Gastrocnemius medialis (tissue), 4 donors: ENCODE measurements around the gene ARHGEF6.

Source experiments
- CTCF ChIP-seq, 5 experiments: fragments of 450-650 bp in 3 of 5; fragments of 200-600 bp in 2 of 5; sonication (generic) in 2 of 5; IDR thresholded peaks in 4 of 5; conservative IDR thresholded peaks in 1 of 5; 1 replicate in 4 of 5; 2 replicates in 1 of 5; pipeline ENCODE4 v1.5.1; 2016 to 2019; ENCODE audit warnings: antibody characterized with exemption in 5 of 5, mild to moderate bottlenecking in 3 of 5, moderate library complexity in 3 of 5
- POLR2A ChIP-seq, 2 donors: fragments of 450-650 bp; IDR thresholded peaks; one replicate each; pipeline ENCODE4 v1.6.1; 2017; ENCODE audit warnings: antibody characterized with exemption in 2 of 2, mild to moderate bottlenecking in 2 of 2, moderate library complexity in 2 of 2

- TF ChIP-seq CTCF (IDR thresholded peaks at IDR 0.05 in 4 of 5, conservative IDR thresholded peaks at IDR 0.05 in 1 of 5) (no peak), POLR2A (IDR thresholded peaks at IDR 0.05) (no peak)
Measured at GRCh38 chrX:136765821-136766356, 14.8 kb downstream of the ARHGEF6 start.
